ENCODE results near the gene IFNB1. TPM values are rescaled to one million over a fixed set of nuclear protein-coding genes. Genes with fewer than 3 reads are reported as not detected.

The IFNB1 gene
- total and polyA plus RNA-seq, 10 donors, result not detected

- no peaks in the 10 kb centered on the region for H3K36me3 ChIP-seq
- intact Hi-C loops (cut with DNase I; ENCODE audit: low total_unique reads), result no loop called here
- DNase-seq, result no peak
- WGBS, 5 donors, result 36 to 49% (median 40%) methylated on average over 2 of the region's 2 CpGs
- no peaks in the 10 kb centered on the region for H3K9me3 ChIP-seq
- no peak for TF ChIP-seq POLR2A (IDR thresholded peaks at IDR 0.05)
- TF ChIP-seq POLR2AphosphoS5 (IDR thresholded peaks at IDR 0.05), result no peak
- TF ChIP-seq CTCF (IDR thresholded peaks at IDR 0.05 in 8 of 11, conservative IDR thresholded peaks at IDR 0.05 in 3 of 11), result no peak
- no peaks in the 10 kb centered on the region for H3K27me3 ChIP-seq (replicated peaks in 1 of 7)
- no peak overlapping the region for H3K4me3 ChIP-seq
- H3K4me1 ChIP-seq, result peaks cover 2 to 31% (median 18%) of the 10 kb centered on the region in 6 donors
- H3K27ac ChIP-seq, result no peak overlapping the region
Measured at GRCh38 chr9:21097817-21098216, 20.1 kb upstream of the IFNB1 start.

GRCh38 chr9:21096901-21097255 is 19.1 kb upstream of the IFNB1 start:
- DNase-seq, result no peak
- Histone ChIP-seq H3K9me3 (no peaks in the 10 kb centered on the region), H3K4me1 (peaks cover 2 to 31% (median 18%) of the 10 kb centered on the region in 6 donors), H3K36me3 (no peaks in the 10 kb centered on the region), H3K27ac (peak overlapping the region in 6 of 8 donors; percentile 29 to 51 (median 42)), H3K27me3 (replicated peaks in 1 of 7) (no peaks in the 10 kb centered on the region), H3K4me3 (peak overlapping the region in 1 of 8 donors; percentile 55)
- no peak for TF ChIP-seq POLR2A (IDR thresholded peaks at IDR 0.05)
- no peak for TF ChIP-seq CTCF (IDR thresholded peaks at IDR 0.05 in 8 of 11, conservative IDR thresholded peaks at IDR 0.05 in 3 of 11)
- TF ChIP-seq POLR2AphosphoS5 (IDR thresholded peaks at IDR 0.05), result no peak
- intact Hi-C loops (cut with DNase I; ENCODE audit: low total_unique reads), result no loop called here
- WGBS, 5 donors, result 13 to 27% (median 22%) methylated on average over 2 of the region's 2 CpGs

- Histone ChIP-seq H3K9me3 (no peaks in the 10 kb centered on the region), H3K4me3 (peak overlapping the region in 5 of 8 donors; percentile 0 to 55 (median 13)), H3K36me3 (no peaks in the 10 kb centered on the region), H3K4me1 (peaks cover 2 to 36% (median 18%) of the 10 kb centered on the region in 6 donors), H3K27ac (peak overlapping the region in 6 of 8 donors; percentile 29 to 51 (median 42)), H3K27me3 (replicated peaks in 1 of 7) (no peaks in the 10 kb centered on the region)
- intact Hi-C loops (cut with DNase I; ENCODE audit: low total_unique reads), result no loop called here
- DNase-seq, result no peak
- TF ChIP-seq CTCF (IDR thresholded peaks at IDR 0.05 in 8 of 11, conservative IDR thresholded peaks at IDR 0.05 in 3 of 11) (no peak), POLR2AphosphoS5 (IDR thresholded peaks at IDR 0.05) (no peak), POLR2A (IDR thresholded peaks at IDR 0.05) (no peak)
- WGBS, 5 donors, result 25 to 32% (median 27%) methylated on average over 6 of the region's 6 CpGs
Measured at GRCh38 chr9:21096172-21096900, 18.6 kb upstream of the IFNB1 start.

- Histone ChIP-seq H3K4me3 (no peak overlapping the region), H3K27me3 (replicated peaks in 1 of 7) (no peaks in the 10 kb centered on the region), H3K4me1 (peaks cover 2 to 34% (median 18%) of the 10 kb centered on the region in 6 donors), H3K36me3 (no peaks in the 10 kb centered on the region), H3K27ac (peak overlapping the region in 4 of 8 donors; percentile 41 to 51 (median 42)), H3K9me3 (no peaks in the 10 kb centered on the region)
- no peak for DNase-seq
- TF ChIP-seq POLR2A (IDR thresholded peaks at IDR 0.05), result no peak
- no peak for TF ChIP-seq CTCF (IDR thresholded peaks at IDR 0.05 in 8 of 11, conservative IDR thresholded peaks at IDR 0.05 in 3 of 11)
- TF ChIP-seq POLR2AphosphoS5 (IDR thresholded peaks at IDR 0.05), result no peak
- intact Hi-C loops (cut with DNase I; ENCODE audit: low total_unique reads), result no loop called here
Measured at GRCh38 chr9:21095561-21095960, 17.8 kb upstream of the IFNB1 start.

Data from spleen (tissue), 11 donors.